Immature natural killer cell (primary cell): ENCODE measurements around the gene FAM180B. TPM values are rescaled to one million over a fixed set of nuclear protein-coding genes. Genes with fewer than 3 reads are reported as not detected.

Experiments used
- DNase-seq, 3 donors: peaks; one replicate each; pipeline ENCODE4 v3.0.0; 2022; ENCODE audit warnings: mixed read lengths in 1 of 3
- H3K27ac Mint-ChIP-seq, 6 donors: one replicate each; pipeline ENCODE4 v1.8.0; 2020; ENCODE audit warnings: mixed read lengths in 6 of 6, mild to moderate bottlenecking in 5 of 6, inconsistent platforms in 4 of 6, moderate library complexity in 3 of 6
- H3K27me3 Mint-ChIP-seq, 3 donors: one replicate each; pipeline ENCODE4 v1.8.0; 2020 to 2021; ENCODE audit warnings: low read depth in 3 of 3, mild to moderate bottlenecking in 3 of 3, mixed read lengths in 3 of 3, moderate library complexity in 3 of 3, inconsistent platforms in 1 of 3
- H3K36me3 Mint-ChIP-seq, 3 donors: one replicate each; pipeline ENCODE4 v1.8.0; 2020; ENCODE audit warnings: mixed read lengths in 3 of 3, inconsistent platforms in 2 of 3, mild to moderate bottlenecking in 2 of 3
- H3K4me1 Mint-ChIP-seq, 2 donors: one replicate each; pipeline ENCODE4 v1.8.0; 2020; ENCODE audit warnings: inconsistent platforms in 2 of 2, mild to moderate bottlenecking in 2 of 2, mixed read lengths in 2 of 2, moderate library complexity in 1 of 2
- H3K4me3 Mint-ChIP-seq, 5 donors: one replicate each; pipeline ENCODE4 v1.8.0; 2020; ENCODE audit warnings: mild to moderate bottlenecking in 5 of 5, mixed read lengths in 5 of 5, inconsistent platforms in 3 of 5, moderate library complexity in 3 of 5
- H3K9me3 Mint-ChIP-seq, 6 donors: one replicate each; pipeline ENCODE4 v1.8.0; 2020; ENCODE audit warnings: mild to moderate bottlenecking in 6 of 6, mixed read lengths in 6 of 6, inconsistent platforms in 4 of 6, moderate library complexity in 3 of 6
- polyA plus RNA-seq, 3 donors: library from polyadenylated mRNA; unstranded; fragments of 300-500 nt; fragmentation: Illumina TruSeq; gene quantifications; one replicate each; pipeline ENCODE4 v1.2.3, GENCODE V29; 2021

The FAM180B gene
- polyA plus RNA-seq, 3 donors from 2014 or later: not detected

GRCh38 chr11:47573321-47573720 is 13.2 kb upstream of the FAM180B start:
- DNase-seq: no peak
- H3K4me3 Mint-ChIP-seq: no peak overlapping the region
- H3K27ac Mint-ChIP-seq: no peak overlapping the region
- H3K36me3 Mint-ChIP-seq: peaks cover 4 to 17% (median 9%) of the 10 kb centered on the region in 3 donors
- no peaks in the 10 kb centered on the region for H3K27me3 Mint-ChIP-seq
- no peaks in the 10 kb centered on the region for H3K9me3 Mint-ChIP-seq
- peaks cover 15 to 23% of the 10 kb centered on the region in 2 donors for H3K4me1 Mint-ChIP-seq

GRCh38 chr11:47577460-47578041 is 8.9 kb upstream of the FAM180B start:
- H3K36me3 Mint-ChIP-seq: peaks cover 10 to 22% (median 12%) of the 10 kb centered on the region in 3 donors
- H3K4me1 Mint-ChIP-seq: peaks cover 38 to 54% of the 10 kb centered on the region in 2 donors
- H3K9me3 Mint-ChIP-seq: no peaks in the 10 kb centered on the region
- DNase-seq: no peak
- peak overlapping the region; percentile 98 to 100 (median 100) for H3K4me3 Mint-ChIP-seq
- H3K27me3 Mint-ChIP-seq: peaks cover 6 to 10% (median 7%) of the 10 kb centered on the region in 3 donors
- peak overlapping the region in 5 of 6 donors; percentile 53 to 100 (median 94) for H3K27ac Mint-ChIP-seq

- DNase-seq: peak; percentile 85 to 86 (median 85)
- H3K4me3 Mint-ChIP-seq: peak within 1 kb of the TSS; percentile 98 to 100 (median 100)
- H3K27me3 Mint-ChIP-seq: peaks cover 6 to 10% (median 7%) of the 10 kb centered on the region in 3 donors
- H3K9me3 Mint-ChIP-seq: no peaks in the 10 kb centered on the region
- peaks cover 38 to 54% of the 10 kb centered on the region in 2 donors for H3K4me1 Mint-ChIP-seq
- H3K36me3 Mint-ChIP-seq: peaks cover 13 to 28% (median 14%) of the 10 kb centered on the region in 3 donors
- H3K27ac Mint-ChIP-seq: peak within 1 kb of the TSS; percentile 92 to 100 (median 98)
Observed at GRCh38 chr11:47578524-47579494, 7.7 kb upstream of the FAM180B start, which contains the start of the genes KBTBD4 and NDUFS3. TSS of gene KBTBD4 (minus strand) at chr11:47578970. CDS start at chr11:47578951, 19 bp downstream. TSS of gene NDUFS3 (plus strand) at chr11:47579074. CDS start at chr11:47579092, 18 bp downstream.

GRCh38 chr11:47583844-47584243 is 2.6 kb upstream of the FAM180B start:
- no peak for DNase-seq
- Mint-ChIP-seq H3K36me3 (peaks cover 16 to 32% (median 18%) of the 10 kb centered on the region in 3 donors), H3K27me3 (peaks cover 2 to 6% (median 3%) of the 10 kb centered on the region in 3 donors), H3K27ac (no peak overlapping the region), H3K4me3 (no peak overlapping the region), H3K4me1 (peaks cover 18 to 31% of the 10 kb centered on the region in 2 donors), H3K9me3 (peaks cover 0 to 1% (median 0%) of the 10 kb centered on the region in 6 donors)

- no peak for DNase-seq
- no peak overlapping the region for H3K4me3 Mint-ChIP-seq
- peaks cover 0 to 4% (median 4%) of the 10 kb centered on the region in 3 donors for H3K27me3 Mint-ChIP-seq
- H3K4me1 Mint-ChIP-seq: peaks cover 4 to 6% of the 10 kb centered on the region in 2 donors
- peaks cover 0 to 1% (median 0%) of the 10 kb centered on the region in 6 donors for H3K9me3 Mint-ChIP-seq
- H3K36me3 Mint-ChIP-seq: peaks cover 14 to 22% (median 16%) of the 10 kb centered on the region in 3 donors
- H3K27ac Mint-ChIP-seq: no peak overlapping the region
Observed at GRCh38 chr11:47587039-47587716, 700 bp downstream of the FAM180B start.

- peaks cover 12 to 15% (median 14%) of the 10 kb centered on the region in 3 donors for H3K36me3 Mint-ChIP-seq
- H3K4me1 Mint-ChIP-seq: peaks cover 6 to 7% of the 10 kb centered on the region in 2 donors
- peaks cover 0 to 1% (median 0%) of the 10 kb centered on the region in 6 donors for H3K9me3 Mint-ChIP-seq
- peaks cover 0 to 4% (median 4%) of the 10 kb centered on the region in 3 donors for H3K27me3 Mint-ChIP-seq
- no peak for DNase-seq
- no peak overlapping the region for H3K4me3 Mint-ChIP-seq
- H3K27ac Mint-ChIP-seq: no peak overlapping the region
Observed at GRCh38 chr11:47587723-47588326, 1.3 kb downstream of the FAM180B start.

- H3K36me3 Mint-ChIP-seq: peaks cover 4 to 5% (median 5%) of the 10 kb centered on the region in 3 donors
- H3K27me3 Mint-ChIP-seq: peaks cover 5 to 10% (median 8%) of the 10 kb centered on the region in 3 donors
- peaks cover 0 to 7% of the 10 kb centered on the region in 2 donors for H3K4me1 Mint-ChIP-seq
- DNase-seq: no peak
- H3K27ac Mint-ChIP-seq: no peak overlapping the region
- H3K9me3 Mint-ChIP-seq: peaks cover 0 to 1% (median 0%) of the 10 kb centered on the region in 6 donors
- no peak overlapping the region for H3K4me3 Mint-ChIP-seq
Observed at GRCh38 chr11:47589118-47589517, 2.6 kb downstream of the FAM180B start.

GRCh38 chr11:47589584-47589976 is 3.1 kb downstream of the FAM180B start:
- Mint-ChIP-seq H3K4me1 (peaks cover 0 to 7% of the 10 kb centered on the region in 2 donors), H3K27me3 (peaks cover 8 to 10% (median 10%) of the 10 kb centered on the region in 3 donors), H3K27ac (no peak overlapping the region), H3K4me3 (no peak overlapping the region), H3K9me3 (no peaks in the 10 kb centered on the region), H3K36me3 (peaks cover 0 to under 1% (median under 1%) of the 10 kb centered on the region in 3 donors)
- no peak for DNase-seq

- DNase-seq: no peak
- Mint-ChIP-seq H3K27me3 (peaks cover 10 to 12% (median 11%) of the 10 kb centered on the region in 3 donors), H3K4me1 (peaks cover 0 to 7% of the 10 kb centered on the region in 2 donors), H3K27ac (no peak overlapping the region), H3K4me3 (no peak overlapping the region), H3K9me3 (no peaks in the 10 kb centered on the region), H3K36me3 (no peaks in the 10 kb centered on the region)
Observed at GRCh38 chr11:47589977-47590861, 3.7 kb downstream of the FAM180B start.

GRCh38 chr11:47591764-47592163 is 5.3 kb downstream of the FAM180B start:
- H3K36me3 Mint-ChIP-seq: no peaks in the 10 kb centered on the region
- no peak overlapping the region for H3K4me3 Mint-ChIP-seq
- H3K9me3 Mint-ChIP-seq: no peaks in the 10 kb centered on the region
- DNase-seq: no peak
- peaks cover 0 to 7% of the 10 kb centered on the region in 2 donors for H3K4me1 Mint-ChIP-seq
- H3K27ac Mint-ChIP-seq: no peak overlapping the region
- H3K27me3 Mint-ChIP-seq: peaks cover 10 to 14% (median 14%) of the 10 kb centered on the region in 3 donors

GRCh38 chr11:47592251-47592650 is 5.8 kb downstream of the FAM180B start:
- DNase-seq: no peak
- Mint-ChIP-seq H3K4me1 (peaks cover 0 to 7% of the 10 kb centered on the region in 2 donors), H3K27me3 (peaks cover 10 to 14% (median 14%) of the 10 kb centered on the region in 3 donors), H3K27ac (no peak overlapping the region), H3K4me3 (no peak overlapping the region), H3K36me3 (no peaks in the 10 kb centered on the region), H3K9me3 (no peaks in the 10 kb centered on the region)

GRCh38 chr11:47592970-47593369 is 6.5 kb downstream of the FAM180B start:
- H3K4me3 Mint-ChIP-seq: no peak overlapping the region
- DNase-seq: no peak
- no peaks in the 10 kb centered on the region for H3K36me3 Mint-ChIP-seq
- peaks cover 10 to 14% (median 12%) of the 10 kb centered on the region in 3 donors for H3K27me3 Mint-ChIP-seq
- H3K9me3 Mint-ChIP-seq: no peaks in the 10 kb centered on the region
- H3K4me1 Mint-ChIP-seq: peaks cover 0 to 7% of the 10 kb centered on the region in 2 donors
- no peak overlapping the region for H3K27ac Mint-ChIP-seq
